Epithelial cell of proximal tubule (primary cell): ENCODE results near the gene CARD11. TPM values are rescaled to one million over a fixed set of nuclear protein-coding genes. Genes with fewer than 3 reads are reported as not detected.

Source experiments
- DNase-seq: peaks from one replicate; pipeline ENCODE4 v3.0.0-alpha.2; 2011; ENCODE audit warnings: low read depth
- H3K4me3 ChIP-seq: 2 replicates; pipeline ENCODE4 v1.5.1; 2011; ENCODE audit warnings: low read depth, mild to moderate bottlenecking, low read length
- CTCF ChIP-seq: conservative IDR thresholded peaks from 2 replicates; pipeline ENCODE4 v1.5.1; 2012; ENCODE audit warnings: low read depth, mild to moderate bottlenecking, low read length
- total RNA-seq: library from RNA; depleted of rRNA; stranded (reverse); fragments of >200 nt; gene quantifications from 2 replicates; pipeline ENCODE4 v1.2.3, GENCODE V29; 2015

The CARD11 gene
- total RNA-seq: 18.7 and 22.9 TPM in 2 replicates

- no peak for DNase-seq
- no peak for TF ChIP-seq CTCF
- peak within 1 kb of the TSS; percentile 60 for H3K4me3 ChIP-seq
Measured at GRCh38 chr7:3043544-3044371, at the start of gene CARD11. Gene CARD11 (minus strand): TSS chr7:3043867. CDS start chr7:2958506, 85,361 bp downstream.

GRCh38 chr7:3092468-3092867 lies 48.8 kb upstream of the CARD11 start:
- TF ChIP-seq CTCF: no peak
- H3K4me3 ChIP-seq: no peak overlapping the region
- DNase-seq: no peak

GRCh38 chr7:3091631-3092030 lies 48.0 kb upstream of the CARD11 start:
- DNase-seq: no peak
- no peak overlapping the region for H3K4me3 ChIP-seq
- no peak for TF ChIP-seq CTCF

- TF ChIP-seq CTCF: peak; percentile 65
- DNase-seq: no peak
Measured at GRCh38 chr7:3089493-3089892, 45.8 kb upstream of the CARD11 start.

GRCh38 chr7:3087243-3087755 lies 43.6 kb upstream of the CARD11 start:
- H3K4me3 ChIP-seq: no peak overlapping the region
- TF ChIP-seq CTCF: no peak
- DNase-seq: no peak

More at GRCh38 chr7:3089493-3089892, 45.8 kb upstream of the CARD11 start:
- H3K4me3 ChIP-seq: no peak overlapping the region

- no peak for DNase-seq
- no peak overlapping the region for H3K4me3 ChIP-seq
- no peak for TF ChIP-seq CTCF
Measured at GRCh38 chr7:3083350-3083749, 39.7 kb upstream of the CARD11 start.
